ENCODE measurements around the gene BLMH.

BLMH gene

GRCh38 chr17:30253312-30253711 is 38.4 kb downstream of the BLMH start:
- FAIRE-seq, result no peak
- no peak for DNase-seq (ENCODE audit: insufficient read length, low spot score)

GRCh38 chr17:30251931-30252330 is 39.8 kb downstream of the BLMH start:
- DNase-seq (ENCODE audit: insufficient read length, low spot score), result no peak
- FAIRE-seq, result no peak

- DNase-seq (ENCODE audit: insufficient read length, low spot score) (no peak), FAIRE-seq (no peak)
Observed at GRCh38 chr17:30249460-30249859, 42.3 kb downstream of the BLMH start.

DNA sequence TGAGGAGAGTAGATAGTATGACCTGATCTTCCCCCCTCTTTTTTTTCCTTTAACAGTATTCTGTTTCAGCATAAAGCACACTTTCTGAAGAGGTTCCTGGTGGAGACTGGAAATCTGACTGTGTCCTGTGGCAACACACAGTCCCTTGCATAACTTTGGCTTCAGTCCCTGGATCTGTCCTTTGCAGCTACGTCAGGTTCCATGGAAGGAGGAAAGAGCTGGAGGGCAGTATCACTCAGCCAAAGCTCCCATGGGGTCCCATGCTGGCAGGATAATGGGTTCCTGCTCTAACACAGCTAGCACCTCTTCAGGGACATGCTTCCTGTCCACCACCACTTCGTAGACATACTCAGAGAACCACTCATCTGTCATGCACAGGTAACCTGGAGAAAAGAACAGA is 43.0 kb downstream of the BLMH start:
- FAIRE-seq, result no peak
- no peak for DNase-seq (ENCODE audit: insufficient read length, low spot score)

GRCh38 chr17:30246460-30246859 is 45.3 kb downstream of the BLMH start:
- DNase-seq (ENCODE audit: insufficient read length, low spot score) (no peak), FAIRE-seq (no peak)

GRCh38 chr17:30244853-30245385 is 46.8 kb downstream of the BLMH start:
- no peak for FAIRE-seq
- no peak for DNase-seq (ENCODE audit: insufficient read length, low spot score)

GRCh38 chr17:30243568-30243967 is 48.2 kb downstream of the BLMH start:
- no peak for FAIRE-seq
- no peak for DNase-seq (ENCODE audit: insufficient read length, low spot score)

DNA sequence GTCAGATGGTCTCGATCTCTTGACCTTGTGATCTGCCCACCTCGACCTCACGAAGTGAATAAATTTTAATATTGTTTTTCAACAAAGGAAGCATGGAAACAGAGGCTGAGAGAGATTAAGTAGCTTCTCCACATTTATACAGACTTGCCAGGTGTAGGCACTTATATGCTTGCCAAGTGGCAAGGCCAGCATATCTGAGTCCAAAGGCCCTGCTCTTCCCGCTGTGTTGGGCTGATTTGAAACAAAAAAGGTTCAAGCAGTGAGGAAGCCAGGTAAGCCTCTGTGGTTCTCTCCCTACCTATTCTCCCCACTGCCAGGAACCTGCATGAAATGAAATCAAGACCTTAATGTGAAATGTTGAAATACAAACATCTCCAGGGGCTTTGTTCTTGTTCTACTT is 48.7 kb downstream of the BLMH start:
- DNase-seq (ENCODE audit: insufficient read length, low spot score) (no peak), FAIRE-seq (no peak)

GRCh38 chr17:30241051-30241450 is 50.7 kb downstream of the BLMH start:
- FAIRE-seq, result no peak
- no peak for DNase-seq (ENCODE audit: insufficient read length, low spot score)

GRCh38 chr17:30240177-30240576 is 51.6 kb downstream of the BLMH start:
- DNase-seq (ENCODE audit: insufficient read length, low spot score) (no peak), FAIRE-seq (no peak)

- no peak for DNase-seq (ENCODE audit: insufficient read length, low spot score)
- no peak for FAIRE-seq
Observed at GRCh38 chr17:30239089-30239462, 52.7 kb downstream of the BLMH start.

DNA sequence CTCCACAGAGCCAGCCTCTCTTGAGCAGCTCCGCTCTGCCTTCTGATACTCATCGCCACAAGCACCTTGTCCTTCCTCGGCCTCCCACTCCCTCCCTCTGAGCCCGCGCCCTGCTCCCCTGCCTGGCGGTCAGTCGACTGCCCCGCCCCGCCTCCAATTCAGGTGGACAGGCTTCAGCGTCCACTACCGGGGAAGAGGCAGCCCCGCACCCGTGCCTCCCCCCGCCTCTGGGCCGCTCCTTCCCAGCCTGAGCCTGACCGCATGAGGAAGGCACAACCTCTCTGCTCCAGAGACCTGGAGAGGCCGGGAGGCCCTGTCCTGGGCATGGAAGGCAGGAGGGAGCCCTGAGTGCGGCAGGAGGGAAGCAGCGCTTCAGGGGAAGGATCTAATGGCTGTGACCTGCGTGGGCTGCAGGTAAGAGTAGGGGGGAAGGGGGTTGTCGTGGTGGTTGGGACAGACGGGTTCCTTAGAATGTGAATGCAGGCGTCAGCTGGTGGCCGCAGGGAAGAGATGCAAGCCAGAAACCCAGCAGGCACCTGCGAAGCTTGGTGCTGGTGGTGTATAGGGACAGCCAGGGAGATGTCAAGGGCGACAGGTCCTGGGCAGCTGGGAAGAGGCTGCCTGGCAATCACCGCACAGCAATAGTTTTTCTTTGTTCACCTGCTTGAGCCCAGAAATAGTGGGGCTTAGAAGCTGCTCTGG is 53.2 kb downstream of the BLMH start:
- FAIRE-seq (no peak), DNase-seq (ENCODE audit: insufficient read length, low spot score) (no peak)

DNA sequence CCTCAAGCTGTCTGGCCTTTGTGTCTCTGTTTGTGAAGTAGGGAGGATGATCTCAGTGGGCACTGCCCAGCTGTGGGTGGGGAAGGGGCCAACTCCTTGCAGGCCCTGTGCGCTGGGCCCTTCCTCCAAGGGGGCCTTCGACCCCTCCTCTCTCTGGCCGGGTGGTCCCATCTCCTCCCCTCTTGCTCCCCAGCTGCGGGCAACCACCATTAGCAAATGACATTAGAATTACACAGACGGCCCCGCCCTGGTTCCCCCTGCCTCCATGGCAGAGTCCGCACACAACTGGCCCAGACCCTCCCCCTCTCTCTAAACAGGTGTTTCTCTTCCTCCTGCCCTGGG is 53.8 kb downstream of the BLMH start:
- no peak for DNase-seq (ENCODE audit: insufficient read length, low spot score)
- no peak for FAIRE-seq

DNA sequence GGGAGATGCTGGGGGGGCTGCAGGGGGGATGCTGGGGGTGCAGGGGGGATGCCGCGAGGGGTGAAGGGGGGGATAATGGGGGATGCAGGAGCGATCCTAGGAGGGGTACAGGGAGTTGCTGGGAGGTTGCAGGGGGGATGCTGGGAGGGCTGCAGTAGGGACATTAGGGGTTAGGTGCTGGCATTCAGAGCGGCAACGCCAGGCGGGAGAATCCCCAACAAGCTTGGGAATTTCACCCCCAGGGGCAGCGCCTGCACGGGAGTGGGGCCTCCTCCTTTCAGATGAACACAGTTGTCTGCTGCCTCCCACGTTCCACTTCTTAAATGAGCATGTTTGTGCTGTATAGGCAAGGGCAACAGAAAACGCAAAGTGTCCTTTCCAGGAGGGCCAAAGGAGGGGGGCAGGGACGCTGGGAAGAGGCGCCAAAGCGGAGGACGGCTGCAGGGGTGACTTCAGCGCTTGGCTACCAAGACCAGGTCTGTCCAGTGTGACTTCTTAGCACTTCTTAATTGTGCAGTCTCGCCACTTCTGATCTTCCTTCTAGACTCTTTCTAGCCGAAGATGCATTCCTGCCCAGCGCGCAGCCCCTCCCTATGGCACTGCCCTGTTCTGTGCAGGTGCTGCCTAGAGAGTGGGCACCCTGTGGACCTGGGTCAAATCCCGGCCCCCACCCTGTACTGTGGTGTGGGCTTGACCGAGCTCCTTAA is 54.3 kb downstream of the BLMH start:
- DNase-seq (ENCODE audit: insufficient read length, low spot score) (no peak), FAIRE-seq (peak; percentile 4)

DNA sequence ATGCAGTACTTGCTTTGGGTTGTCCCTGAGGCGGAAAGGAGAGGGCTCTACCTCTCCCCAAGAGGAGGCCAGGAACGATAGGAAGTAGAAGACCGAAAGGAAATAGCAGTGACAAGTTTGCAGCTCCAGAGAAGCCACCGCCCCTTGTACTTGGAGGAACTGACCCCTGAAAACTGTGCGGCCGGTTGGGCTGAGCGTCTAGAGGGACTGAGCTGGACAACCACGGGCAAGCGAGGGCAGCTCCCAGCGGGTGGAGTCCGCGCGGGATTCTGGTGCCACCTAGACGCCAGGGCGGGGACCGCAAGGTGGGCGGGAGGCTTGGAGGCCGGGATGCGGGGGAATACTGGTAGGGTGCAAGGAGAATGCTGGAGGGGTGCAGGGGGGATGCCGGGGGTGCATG is 55.0 kb downstream of the BLMH start:
- FAIRE-seq (no peak), DNase-seq (ENCODE audit: insufficient read length, low spot score) (peak; percentile 26)

DNA sequence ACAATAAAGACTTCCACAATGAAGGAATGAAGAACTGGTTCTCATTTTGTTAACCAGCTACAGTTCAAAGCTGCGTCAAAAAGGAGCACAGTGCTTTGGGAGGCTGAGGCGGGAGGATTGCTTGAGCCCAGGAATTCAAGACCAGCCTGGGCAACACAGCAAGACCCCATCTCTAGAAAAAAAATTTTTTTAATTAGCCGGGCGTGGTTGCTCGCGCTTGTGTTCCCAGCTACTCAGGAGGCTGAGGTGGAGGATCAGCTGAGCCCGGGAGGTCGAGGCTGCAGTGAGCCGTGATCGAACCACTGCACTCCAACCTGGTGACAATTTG is 55.5 kb downstream of the BLMH start:
- no peak for DNase-seq (ENCODE audit: insufficient read length, low spot score)
- no peak for FAIRE-seq

DNA sequence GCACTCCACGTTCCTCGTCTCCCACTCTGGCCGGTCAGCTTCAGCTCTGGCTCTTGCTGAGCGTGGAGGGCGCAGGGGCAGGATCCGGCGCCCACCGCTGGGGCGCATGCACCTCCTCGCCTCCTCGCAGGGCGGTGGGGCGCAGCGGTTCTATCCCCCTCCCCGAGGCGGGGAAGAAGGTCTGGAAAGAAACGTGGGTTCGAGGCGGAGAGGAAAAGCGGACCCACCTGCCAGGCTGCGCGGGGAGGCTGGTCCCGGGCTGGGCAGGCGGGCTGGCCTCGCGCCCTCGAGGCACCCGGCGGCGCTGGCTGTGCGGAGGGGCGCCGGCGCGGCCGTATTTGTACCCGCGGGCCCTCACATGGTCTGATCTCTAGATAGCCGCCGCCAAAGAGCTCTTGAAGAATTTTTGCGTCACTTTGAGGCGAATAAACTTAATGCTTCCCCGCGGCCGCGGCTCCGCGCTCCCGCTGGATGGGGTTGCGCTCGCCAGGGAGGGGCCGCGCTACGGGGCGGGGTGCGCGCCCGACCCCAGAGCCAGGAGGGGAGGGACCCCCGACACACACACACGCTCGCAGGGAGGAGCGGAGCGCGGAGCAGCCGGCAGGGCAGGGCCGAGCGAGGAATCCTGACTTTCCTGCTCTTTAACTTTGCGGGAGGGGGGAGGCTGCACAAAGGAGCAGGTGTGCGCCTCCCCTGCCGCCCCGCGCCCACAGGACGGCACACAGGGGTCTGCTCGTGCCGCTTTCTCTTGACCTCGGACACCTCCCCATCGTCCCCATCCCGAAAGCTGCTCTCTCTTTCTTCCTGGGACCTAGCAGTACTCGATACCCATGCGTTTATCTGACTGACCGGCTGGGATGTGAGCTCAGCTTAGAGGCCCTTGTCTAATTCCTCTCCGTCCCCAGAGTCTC is 56.1 kb downstream of the BLMH start, which contains the start of gene SLC6A4:
TSS of gene SLC6A4 (minus strand) at position 312 of the 911 bp plus-strand sequence. CDS start 13,739 bp downstream, outside the sequence.
- FAIRE-seq (no peak), DNase-seq (ENCODE audit: insufficient read length, low spot score) (no peak)

DNA sequence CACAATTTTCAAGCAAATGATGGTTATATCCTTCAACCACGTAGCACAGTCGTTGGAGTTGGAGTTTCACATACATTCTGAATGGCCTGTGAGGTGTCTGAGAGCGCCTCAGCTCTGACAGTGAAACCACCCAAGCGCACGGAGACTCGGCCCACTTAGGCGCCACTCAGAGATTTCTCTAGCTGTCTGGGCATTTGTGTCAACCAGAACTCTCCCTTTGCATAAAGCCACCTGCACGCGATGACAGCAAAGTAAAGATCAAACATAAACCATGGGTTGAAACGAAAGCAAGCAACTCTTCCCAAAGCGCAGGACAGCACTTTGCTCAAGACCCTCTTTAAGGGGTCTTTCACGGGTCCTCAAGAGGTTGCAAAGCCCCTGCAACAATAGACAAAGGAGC is 56.8 kb downstream of the BLMH start:
- DNase-seq (ENCODE audit: insufficient read length, low spot score) (no peak), FAIRE-seq (no peak)

GRCh38 chr17:30234296-30234695 is 57.4 kb downstream of the BLMH start:
- DNase-seq (ENCODE audit: insufficient read length, low spot score), result no peak
- FAIRE-seq, result no peak

GRCh38 chr17:30232824-30233427 is 58.8 kb downstream of the BLMH start:
- DNase-seq (ENCODE audit: insufficient read length, low spot score), result no peak
- no peak for FAIRE-seq
